ENCODE data around the gene SPTLC1. TPM values are rescaled to one million over a fixed set of nuclear protein-coding genes. Genes with fewer than 3 reads are reported as not detected.

Gene SPTLC1
- polyA plus RNA-seq, 1 donor (not counting 4 experiments of a cell fraction or from before 2014, with no cell fraction given): 123 TPM

- H3K4me1 ChIP-seq (ENCODE audit: control insufficient read depth, extremely low read depth, insufficient read depth, low read length): peaks cover 5% of the 10 kb centered on the region
- no peaks in the 10 kb centered on the region for H3K9me3 ChIP-seq (ENCODE audit: control insufficient read depth, low read depth, low read length)
- FAIRE-seq (no peak), DNase-seq (ENCODE audit: low read depth, low spot score) (no peak)
- no peaks in the 10 kb centered on the region for H3K36me3 ChIP-seq (ENCODE audit: control insufficient read depth in 2 of 2, extremely low read depth in 1 of 2, insufficient read depth in 2 of 2, low read length in 2 of 2)
- peaks cover 1% of the 10 kb centered on the region for H3K79me2 ChIP-seq (ENCODE audit: control insufficient read depth, insufficient read depth, low read length)
- no peaks in the 10 kb centered on the region for H3K27me3 ChIP-seq (ENCODE audit: control insufficient read depth, extremely low read depth, insufficient read depth, low read length)
- H4K20me1 ChIP-seq (ENCODE audit: control insufficient read depth, extremely low read depth, insufficient read depth, low read length): no peaks in the 10 kb centered on the region
- H3K9me1 ChIP-seq (ENCODE audit: control insufficient read depth, extremely low read depth, insufficient read depth, low read length): no peaks in the 10 kb centered on the region
- dilution Hi-C loops (cut with MboI; ENCODE audit: extremely low pct_ligation_motif_present, low sequenced_read_pairs): no loop called here
- H3K4me2 ChIP-seq (ENCODE audit: control insufficient read depth, extremely low read depth, insufficient read depth, low read depth, low read length): no peak overlapping the region
- H2AFZ ChIP-seq (ENCODE audit: control insufficient read depth, low read length): no peak overlapping the region
- no peak overlapping the region for H3K9ac ChIP-seq (ENCODE audit: control insufficient read depth, extremely low read depth, insufficient read depth, low read length)
- TF ChIP-seq EZH2 (IDR thresholded peaks at IDR 0.05; ENCODE audit: low read length): no peak
- TF ChIP-seq CTCF (optimal IDR thresholded peaks at IDR 0.05 in 1 of 3, IDR thresholded peaks at IDR 0.05 in 1 of 3, conservative IDR thresholded peaks at IDR 0.05 in 1 of 3; ENCODE audit: extremely low read depth in 1 of 3, insufficient read depth in 2 of 3, low read length in 3 of 3): no peak
- no peak overlapping the region for H3K4me3 ChIP-seq (ENCODE audit: control insufficient read depth in 2 of 3, extremely low read depth in 1 of 3, insufficient read depth in 2 of 3, low read depth in 1 of 3, low read length in 3 of 3)
- no peak overlapping the region for H3K27ac ChIP-seq (ENCODE audit: control insufficient read depth, insufficient read depth, low read length)
Measured at GRCh38 chr9:92120138-92120537, 4.9 kb upstream of the SPTLC1 start.

- no peak overlapping the region for H2AFZ ChIP-seq (ENCODE audit: control insufficient read depth, low read length)
- no peak overlapping the region for H3K9ac ChIP-seq (ENCODE audit: control insufficient read depth, extremely low read depth, insufficient read depth, low read length)
- no peak for TF ChIP-seq CTCF (optimal IDR thresholded peaks at IDR 0.05 in 1 of 3, IDR thresholded peaks at IDR 0.05 in 1 of 3, conservative IDR thresholded peaks at IDR 0.05 in 1 of 3; ENCODE audit: extremely low read depth in 1 of 3, insufficient read depth in 2 of 3, low read length in 3 of 3)
- no peak for TF ChIP-seq EZH2 (IDR thresholded peaks at IDR 0.05; ENCODE audit: low read length)
- H3K79me2 ChIP-seq (ENCODE audit: control insufficient read depth, insufficient read depth, low read length): peaks cover 7% of the 10 kb centered on the region
- no peaks in the 10 kb centered on the region for H3K27me3 ChIP-seq (ENCODE audit: control insufficient read depth, extremely low read depth, insufficient read depth, low read length)
- no peak overlapping the region for H3K4me3 ChIP-seq (ENCODE audit: control insufficient read depth in 2 of 3, extremely low read depth in 1 of 3, insufficient read depth in 2 of 3, low read depth in 1 of 3, low read length in 3 of 3)
- DNase-seq (ENCODE audit: low read depth, low spot score): no peak
- H3K4me2 ChIP-seq (ENCODE audit: control insufficient read depth, extremely low read depth, insufficient read depth, low read depth, low read length): no peak overlapping the region
- no peaks in the 10 kb centered on the region for H3K9me3 ChIP-seq (ENCODE audit: control insufficient read depth, low read depth, low read length)
- H3K36me3 ChIP-seq (ENCODE audit: control insufficient read depth in 2 of 2, extremely low read depth in 1 of 2, insufficient read depth in 2 of 2, low read length in 2 of 2): no peaks in the 10 kb centered on the region
- no peak for FAIRE-seq
- H3K9me1 ChIP-seq (ENCODE audit: control insufficient read depth, extremely low read depth, insufficient read depth, low read length): no peaks in the 10 kb centered on the region
- dilution Hi-C loops (cut with MboI; ENCODE audit: extremely low pct_ligation_motif_present, low sequenced_read_pairs): no loop called here
- H3K4me1 ChIP-seq (ENCODE audit: control insufficient read depth, extremely low read depth, insufficient read depth, low read length): peaks cover 5% of the 10 kb centered on the region
- H4K20me1 ChIP-seq (ENCODE audit: control insufficient read depth, extremely low read depth, insufficient read depth, low read length): no peaks in the 10 kb centered on the region
- no peak overlapping the region for H3K27ac ChIP-seq (ENCODE audit: control insufficient read depth, insufficient read depth, low read length)
Measured at GRCh38 chr9:92119586-92119985, 4.4 kb upstream of the SPTLC1 start.
